Memory B cell (primary cell): Measurements from ENCODE around the gene SRRT.
"Not testable (repeated sequence)": the region's sequence is repeated elsewhere in the genome, so short reads cannot be mapped to it uniquely, and the experiment has no call there.

Source experiments
- ATAC-seq: fragments of 150-1000 bp; cut with Tn5 transposase; 2 replicates; pipeline ENCODE4 v1.10.0; 2021; ENCODE audit warnings: low read depth, mild to moderate bottlenecking, moderate library complexity
- DNase-seq, 2 donors: peaks; one replicate each; pipeline ENCODE4 v3.0.0; 2022; ENCODE audit warnings: low spot score in 2 of 2
- H3K27ac Mint-ChIP-seq: one replicate; pipeline ENCODE4 v1.8.0; 2022; ENCODE audit warnings: mild to moderate bottlenecking, moderate library complexity, mixed read lengths
- H3K27me3 Mint-ChIP-seq: one replicate; pipeline ENCODE4 v1.8.0; 2022; ENCODE audit warnings: mixed read lengths
- H3K36me3 Mint-ChIP-seq: one replicate; pipeline ENCODE4 v1.8.0; 2022; ENCODE audit warnings: mild to moderate bottlenecking, mixed read lengths
- H3K4me1 Mint-ChIP-seq: one replicate; pipeline ENCODE4 v1.8.0; 2022; ENCODE audit warnings: mixed read lengths
- H3K4me3 Mint-ChIP-seq: one replicate; pipeline ENCODE4 v1.8.0; 2022; ENCODE audit warnings: mild to moderate bottlenecking, moderate library complexity, mixed read lengths
- H3K9me3 Mint-ChIP-seq: one replicate; pipeline ENCODE4 v1.8.0; 2022; ENCODE audit warnings: mixed read lengths

Gene SRRT

DNA sequence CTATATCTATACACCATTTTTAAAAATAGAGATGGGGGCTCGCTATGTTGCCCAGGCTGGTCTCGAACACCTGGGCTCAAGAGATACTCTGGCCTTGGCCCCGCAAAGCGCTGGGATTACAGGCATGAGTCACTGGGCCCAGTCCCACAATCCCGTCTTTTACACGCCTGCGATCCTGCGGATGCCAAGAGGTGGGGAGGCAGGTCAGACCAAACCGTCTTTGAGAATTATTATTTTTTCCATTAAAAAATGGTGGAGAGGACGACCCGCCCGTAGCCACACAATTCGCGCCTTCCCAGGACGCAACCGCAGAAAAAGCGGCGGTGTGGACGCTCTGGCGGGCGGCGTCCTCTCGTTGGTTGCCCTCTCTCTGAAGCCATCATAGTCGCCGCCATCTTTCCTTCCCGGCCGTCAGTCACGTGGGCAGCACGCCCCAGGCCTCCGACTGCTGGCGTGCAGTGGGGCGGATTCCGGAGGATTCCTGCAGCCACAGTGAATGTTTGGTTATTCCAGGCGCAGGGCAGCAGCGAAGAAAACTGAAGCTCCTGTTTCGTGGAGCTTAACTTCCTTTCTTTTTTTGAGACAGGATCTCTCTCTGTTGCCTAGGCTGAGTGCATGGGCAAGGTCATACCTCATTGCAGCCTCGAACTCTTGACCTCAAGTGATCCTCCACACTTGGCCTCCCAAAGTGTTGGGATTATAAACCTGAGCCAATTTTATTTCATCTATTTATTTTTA lies 37.6 kb upstream of the SRRT start:
- peak; percentile 48 to 53 for DNase-seq
- ATAC-seq, result peak; percentile 100
- Mint-ChIP-seq H3K4me1 (peaks cover 5% of the 10 kb centered on the region), H3K9me3 (no peaks in the 10 kb centered on the region), H3K36me3 (peaks cover 2% of the 10 kb centered on the region), H3K4me3 (peak overlapping the region; percentile 83), H3K27ac (peak overlapping the region; percentile 45), H3K27me3 (no peaks in the 10 kb centered on the region)

DNA sequence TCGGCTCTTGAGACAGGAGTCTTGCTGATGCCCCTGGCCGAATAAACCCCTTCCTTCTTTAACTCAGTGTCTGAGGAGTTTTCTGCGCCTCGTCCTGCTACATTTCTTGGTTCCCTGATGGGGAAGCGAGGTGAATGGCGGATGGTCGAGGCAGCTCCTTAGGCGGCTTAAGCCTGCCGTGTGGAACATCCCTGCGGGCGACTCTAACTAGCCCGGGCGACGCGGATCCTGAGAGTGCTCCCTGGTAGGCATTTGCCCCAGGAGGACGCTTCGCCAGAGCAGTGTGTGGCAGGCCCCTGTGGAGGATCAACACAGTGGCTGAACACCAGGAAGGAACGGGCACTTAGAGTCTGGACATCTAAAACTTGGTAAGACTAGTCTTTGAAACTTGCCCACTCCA lies 35.5 kb upstream of the SRRT start:
- Mint-ChIP-seq H3K27me3 (no peaks in the 10 kb centered on the region), H3K4me3 (no peak overlapping the region), H3K4me1 (peaks cover 5% of the 10 kb centered on the region), H3K9me3 (no peaks in the 10 kb centered on the region), H3K36me3 (peaks cover 2% of the 10 kb centered on the region), H3K27ac (no peak overlapping the region)
- no peak for DNase-seq
- no peak for ATAC-seq

DNA sequence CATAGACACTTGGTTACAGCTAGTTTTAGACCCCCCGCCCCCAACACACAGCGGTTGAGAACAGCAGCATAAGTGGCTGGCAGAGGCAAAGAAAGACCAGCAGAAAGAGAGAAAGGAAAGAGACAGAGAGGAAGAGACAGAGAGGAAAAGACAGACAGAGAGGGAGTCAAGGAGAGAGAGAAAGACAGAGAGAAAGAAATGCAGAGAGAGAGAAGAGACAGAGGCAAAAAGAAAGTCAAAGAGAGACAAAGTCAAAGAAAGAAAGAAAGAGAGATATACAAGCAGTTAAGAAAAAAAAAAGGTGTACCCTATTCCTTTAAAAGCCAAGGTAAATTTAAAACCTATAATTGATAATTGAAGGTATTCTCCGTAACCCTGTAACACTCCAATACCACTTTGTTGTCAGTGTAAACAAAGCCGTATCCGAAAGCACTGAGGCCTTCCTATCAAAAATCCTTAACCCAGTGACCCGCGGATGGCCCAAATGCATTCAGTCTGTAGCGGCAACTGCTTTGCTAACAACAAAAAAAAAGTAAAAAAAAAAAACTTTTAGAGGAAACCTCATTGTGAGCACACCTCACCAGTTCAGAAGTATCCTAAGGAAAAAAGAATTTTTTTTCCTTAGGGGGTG lies 34.3 kb upstream of the SRRT start:
- no peaks in the 10 kb centered on the region for H3K27me3 Mint-ChIP-seq
- no peak for ATAC-seq

DNA sequence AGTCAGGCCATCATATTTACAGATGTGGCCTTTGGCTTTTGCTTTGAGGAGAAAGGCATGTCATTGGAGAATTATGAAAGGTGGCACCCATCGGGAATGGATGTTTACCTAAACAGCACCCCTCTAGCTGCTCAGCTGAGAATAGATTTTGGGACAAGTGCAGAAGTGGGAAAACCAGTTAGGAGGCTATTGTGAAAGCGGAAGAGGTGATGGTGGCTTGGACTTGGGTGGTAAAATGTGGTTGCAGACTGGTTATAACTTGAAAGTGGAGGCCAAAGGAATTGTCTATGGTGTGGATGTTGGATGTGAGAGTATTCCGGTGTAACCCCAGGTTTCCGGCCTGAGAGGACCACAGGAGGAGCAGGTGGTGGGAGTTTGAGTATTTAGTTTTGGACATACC lies 27.5 kb upstream of the SRRT start:
- Mint-ChIP-seq H3K4me3 (no peak overlapping the region), H3K36me3 (no peaks in the 10 kb centered on the region), H3K4me1 (peaks cover 3% of the 10 kb centered on the region), H3K9me3 (no peaks in the 10 kb centered on the region), H3K27ac (no peak overlapping the region), H3K27me3 (no peaks in the 10 kb centered on the region)
- ATAC-seq (no peak), DNase-seq (no peak)

More for the DNA sequence above, 34.3 kb upstream of the SRRT start:
- DNase-seq, result no peak
- no peaks in the 10 kb centered on the region for H3K9me3 Mint-ChIP-seq
- H3K36me3 Mint-ChIP-seq, result peaks cover 1% of the 10 kb centered on the region
- H3K27ac Mint-ChIP-seq, result no peak overlapping the region
- H3K4me3 Mint-ChIP-seq, result no peak overlapping the region
- peaks cover 4% of the 10 kb centered on the region for H3K4me1 Mint-ChIP-seq

DNA sequence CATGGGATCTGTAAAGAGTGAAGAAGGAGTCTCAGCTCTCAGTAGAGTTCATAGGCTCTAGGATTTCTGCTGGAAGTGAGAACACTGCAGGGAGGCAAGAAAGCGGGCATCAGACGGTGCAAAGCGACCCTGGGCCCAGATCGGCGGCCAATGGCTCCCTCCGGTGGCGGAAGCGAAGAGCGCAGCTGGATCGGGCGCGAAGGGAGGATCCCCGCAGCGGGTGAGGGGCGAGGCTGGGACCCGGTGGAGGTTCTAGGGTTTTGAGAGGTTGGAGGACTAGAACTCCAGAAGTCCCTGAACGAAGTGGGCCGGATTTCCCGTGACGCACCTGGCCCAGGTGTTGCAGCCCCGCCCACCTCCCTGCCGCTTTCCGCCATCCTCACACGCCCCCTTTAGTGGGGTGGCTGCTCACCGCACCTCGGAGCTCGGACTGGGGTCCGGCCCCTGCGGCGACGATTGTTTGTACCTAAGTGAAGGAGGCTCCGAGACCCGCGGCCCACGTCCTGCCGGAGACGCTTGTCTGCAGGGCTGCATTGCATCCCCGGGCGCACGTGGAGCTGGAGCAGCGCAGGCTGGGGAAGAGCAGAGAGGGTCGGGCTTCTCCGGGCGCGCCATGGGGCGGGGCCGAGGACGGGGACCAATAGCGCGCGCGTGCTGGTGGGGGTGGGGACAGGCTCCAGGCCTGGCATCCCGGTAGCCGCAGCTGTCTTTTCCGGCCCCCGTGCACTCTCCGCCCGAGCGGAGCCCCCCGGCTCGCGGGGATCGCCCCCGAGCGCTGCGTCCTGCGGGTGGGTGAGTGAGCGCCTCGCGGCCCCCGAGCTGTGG lies 22.6 kb upstream of the SRRT start, which contains the start of gene SLC12A9:
SLC12A9 (plus strand) TSS at position 666 of the 825 bp plus-strand sequence. CDS start 1,485 bp downstream, outside the sequence.
- ATAC-seq, result peak; percentile 86
- H3K4me3 Mint-ChIP-seq, result peak within 1 kb of the TSS; percentile 91

DNA sequence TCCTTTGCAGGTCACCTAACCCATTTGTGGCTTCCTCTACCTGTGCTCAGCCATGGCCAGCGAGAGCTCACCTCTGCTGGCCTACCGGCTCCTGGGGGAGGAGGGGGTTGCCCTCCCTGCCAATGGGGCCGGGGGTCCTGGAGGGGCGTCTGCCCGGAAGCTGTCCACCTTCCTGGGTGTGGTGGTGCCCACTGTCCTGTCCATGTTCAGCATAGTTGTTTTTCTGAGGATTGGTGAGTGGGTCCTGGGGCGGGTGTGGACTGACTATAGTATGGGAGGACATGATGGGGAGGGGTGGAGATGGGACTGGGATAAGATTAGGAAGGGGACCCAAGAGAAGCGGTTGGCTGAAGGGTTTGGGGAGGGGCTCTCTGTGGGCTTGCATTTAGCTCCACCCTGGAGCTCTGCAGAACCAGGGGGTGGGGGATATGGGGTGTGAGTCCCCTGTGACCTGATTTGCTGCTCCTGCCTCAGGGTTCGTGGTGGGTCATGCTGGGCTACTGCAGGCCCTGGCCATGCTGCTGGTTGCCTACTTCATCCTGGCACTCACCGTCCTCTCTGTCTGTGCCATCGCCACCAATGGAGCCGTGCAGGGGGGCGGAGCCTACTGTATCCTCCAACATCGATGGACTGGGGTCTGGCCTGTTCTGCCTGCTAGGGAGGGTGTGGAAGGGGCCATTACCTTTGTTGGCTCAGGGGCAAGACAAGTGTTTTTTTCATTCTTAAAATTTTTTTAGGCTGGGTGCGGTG lies 20.6 kb upstream of the SRRT start:
- Mint-ChIP-seq H3K36me3 (peaks cover 11% of the 10 kb centered on the region), H3K27ac (no peak overlapping the region)

More for the DNA sequence above, 22.6 kb upstream of the SRRT start, which contains the start of gene SLC12A9:
- no peaks in the 10 kb centered on the region for H3K9me3 Mint-ChIP-seq
- H3K36me3 Mint-ChIP-seq, result peaks cover 6% of the 10 kb centered on the region
- DNase-seq, result peak; percentile 80 to 91
- H3K27ac Mint-ChIP-seq, result peak within 1 kb of the TSS; percentile 77
- H3K27me3 Mint-ChIP-seq, result no peaks in the 10 kb centered on the region
- peaks cover 16% of the 10 kb centered on the region for H3K4me1 Mint-ChIP-seq

DNA sequence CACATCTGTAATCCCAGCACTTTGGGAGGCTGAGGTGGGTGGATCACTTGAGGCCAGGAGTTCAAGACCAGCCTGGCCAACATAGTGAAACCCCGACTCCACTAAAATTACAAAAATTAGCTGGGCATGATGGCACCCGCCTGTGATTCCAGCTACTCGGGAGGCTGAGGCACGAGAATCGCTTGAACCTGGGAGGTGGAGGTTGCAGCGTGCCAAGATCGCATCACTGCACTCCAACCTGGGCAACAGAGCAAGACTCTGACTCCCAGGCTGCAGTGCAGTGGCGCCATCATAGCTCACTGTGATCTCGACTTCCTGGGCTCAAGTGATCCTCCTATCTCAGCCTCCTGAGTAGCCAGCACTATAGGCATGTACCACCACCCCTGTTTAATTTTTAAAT lies 20.0 kb upstream of the SRRT start:
- not testable (repeated sequence) for H3K9me3 Mint-ChIP-seq, ATAC-seq, DNase-seq, H3K4me3 Mint-ChIP-seq, H3K27ac Mint-ChIP-seq, H3K27me3 Mint-ChIP-seq
- Mint-ChIP-seq H3K4me1 (peaks cover 18% of the 10 kb centered on the region), H3K36me3 (peaks cover 15% of the 10 kb centered on the region)

More for the DNA sequence above, 20.6 kb upstream of the SRRT start:
- Mint-ChIP-seq H3K27me3 (no peaks in the 10 kb centered on the region), H3K9me3 (no peaks in the 10 kb centered on the region), H3K4me1 (peaks cover 16% of the 10 kb centered on the region), H3K4me3 (peak overlapping the region; percentile 17)
- DNase-seq (no peak), ATAC-seq (no peak)

DNA sequence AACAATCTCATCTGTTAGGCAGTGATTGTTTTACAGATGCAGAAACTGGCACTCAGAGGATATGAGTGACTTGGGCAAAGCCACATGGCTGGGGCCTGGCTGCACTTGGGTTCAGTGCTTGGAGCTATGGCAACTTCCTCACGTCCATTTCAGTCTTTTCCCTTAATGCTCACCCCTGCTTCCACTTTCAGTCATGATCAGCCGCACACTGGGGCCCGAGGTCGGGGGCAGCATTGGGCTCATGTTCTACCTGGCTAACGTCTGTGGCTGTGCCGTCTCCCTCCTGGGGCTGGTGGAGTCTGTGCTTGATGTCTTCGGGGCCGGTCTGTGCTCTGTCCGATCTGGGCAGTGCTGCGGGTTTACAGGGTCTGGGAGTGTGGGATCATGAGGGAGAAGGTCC lies 19.4 kb upstream of the SRRT start:
- H3K27me3 Mint-ChIP-seq, result no peaks in the 10 kb centered on the region
- ATAC-seq (no peak), DNase-seq (no peak)
- H3K4me1 Mint-ChIP-seq, result peaks cover 18% of the 10 kb centered on the region
- H3K4me3 Mint-ChIP-seq, result no peak overlapping the region
- H3K27ac Mint-ChIP-seq, result no peak overlapping the region
- H3K36me3 Mint-ChIP-seq, result peaks cover 19% of the 10 kb centered on the region
- no peaks in the 10 kb centered on the region for H3K9me3 Mint-ChIP-seq

DNA sequence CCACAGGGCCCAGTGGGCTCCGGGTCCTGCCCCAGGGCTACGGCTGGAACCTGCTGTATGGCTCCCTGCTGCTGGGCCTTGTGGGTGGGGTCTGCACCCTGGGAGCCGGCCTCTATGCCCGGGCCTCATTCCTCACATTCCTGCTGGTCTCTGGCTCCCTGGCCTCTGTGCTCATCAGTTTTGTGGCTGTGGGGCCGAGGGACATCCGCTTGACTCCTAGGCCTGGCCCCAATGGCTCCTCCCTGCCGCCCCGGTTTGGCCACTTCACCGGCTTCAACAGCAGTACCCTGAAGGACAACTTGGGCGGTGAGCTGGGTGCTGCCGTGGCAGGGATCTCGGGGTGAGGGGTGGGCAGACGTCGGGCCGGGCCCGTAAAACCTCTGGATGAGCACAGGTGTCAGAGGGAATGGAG lies 18.0 kb upstream of the SRRT start:
- Mint-ChIP-seq H3K27me3 (no peaks in the 10 kb centered on the region), H3K27ac (peak overlapping the region; percentile 32), H3K36me3 (peaks cover 23% of the 10 kb centered on the region), H3K9me3 (no peaks in the 10 kb centered on the region), H3K4me1 (peaks cover 18% of the 10 kb centered on the region), H3K4me3 (no peak overlapping the region)
- no peak for ATAC-seq
- DNase-seq, result no peak

DNA sequence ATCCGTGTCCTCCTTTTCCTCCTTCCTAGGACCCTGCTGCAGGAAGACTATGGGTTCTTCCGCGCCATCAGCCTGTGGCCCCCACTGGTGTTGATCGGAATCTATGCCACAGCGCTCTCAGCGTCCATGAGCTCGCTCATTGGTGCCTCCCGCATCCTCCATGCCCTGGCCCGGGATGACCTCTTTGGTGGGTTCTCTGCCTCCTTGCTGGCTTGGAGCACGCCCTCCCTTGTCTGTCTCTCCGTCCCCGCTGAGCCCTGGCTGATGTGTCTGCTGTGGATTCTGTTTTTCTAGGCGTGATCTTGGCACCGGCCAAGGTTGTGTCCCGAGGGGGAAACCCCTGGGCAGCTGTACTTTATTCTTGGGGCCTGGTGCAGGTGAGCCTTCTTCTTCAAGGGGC lies 15.0 kb upstream of the SRRT start:
- DNase-seq (no peak), ATAC-seq (no peak)
- H3K4me3 Mint-ChIP-seq, result no peak overlapping the region
- peaks cover 36% of the 10 kb centered on the region for H3K36me3 Mint-ChIP-seq
- H3K27ac Mint-ChIP-seq, result peak overlapping the region; percentile 10
- no peaks in the 10 kb centered on the region for H3K27me3 Mint-ChIP-seq
- peaks cover 9% of the 10 kb centered on the region for H3K4me1 Mint-ChIP-seq
- no peaks in the 10 kb centered on the region for H3K9me3 Mint-ChIP-seq

DNA sequence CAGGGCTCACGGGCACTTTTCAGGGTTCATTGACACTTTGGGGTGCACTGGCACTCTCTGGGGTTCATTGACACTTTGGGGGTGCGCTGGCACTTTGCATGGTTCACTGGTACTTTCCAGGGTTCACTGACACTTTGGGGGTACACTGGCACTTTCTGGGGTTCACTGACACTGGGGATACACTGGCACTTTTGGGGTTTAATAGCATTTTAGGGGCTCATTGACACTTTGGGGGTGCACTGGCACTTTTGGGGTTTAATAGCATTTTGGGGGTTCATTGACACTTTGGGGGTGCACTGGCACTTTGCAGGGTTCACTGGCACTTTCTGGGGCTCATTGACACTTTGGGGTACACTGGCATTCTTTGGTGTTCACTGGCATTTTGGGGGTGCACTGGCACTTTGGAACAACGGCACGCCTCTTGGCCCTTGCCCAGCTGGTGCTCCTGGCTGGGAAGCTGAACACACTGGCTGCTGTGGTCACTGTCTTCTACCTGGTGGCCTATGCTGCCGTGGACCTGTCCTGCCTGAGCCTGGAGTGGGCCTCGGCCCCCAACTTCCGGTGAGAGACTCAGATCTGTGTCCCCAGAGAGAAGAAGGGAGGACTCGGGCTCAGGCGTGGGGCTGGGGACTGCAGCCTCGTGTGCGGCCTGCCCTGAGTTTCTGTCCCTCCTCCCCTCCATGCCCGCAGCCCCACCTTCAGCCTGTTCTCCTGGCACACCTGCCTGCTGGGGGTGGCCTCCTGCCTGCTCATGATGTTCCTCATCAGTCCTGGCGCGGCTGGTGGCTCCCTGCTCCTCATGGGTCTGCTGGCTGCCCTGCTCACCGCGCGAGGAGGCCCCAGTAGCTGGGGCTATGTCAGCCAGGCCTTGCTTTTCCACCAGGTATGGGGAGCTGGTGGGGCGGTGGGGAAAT lies 13.9 kb upstream of the SRRT start:
- H3K36me3 Mint-ChIP-seq, result peaks cover 33% of the 10 kb centered on the region
- no peak for ATAC-seq

DNA sequence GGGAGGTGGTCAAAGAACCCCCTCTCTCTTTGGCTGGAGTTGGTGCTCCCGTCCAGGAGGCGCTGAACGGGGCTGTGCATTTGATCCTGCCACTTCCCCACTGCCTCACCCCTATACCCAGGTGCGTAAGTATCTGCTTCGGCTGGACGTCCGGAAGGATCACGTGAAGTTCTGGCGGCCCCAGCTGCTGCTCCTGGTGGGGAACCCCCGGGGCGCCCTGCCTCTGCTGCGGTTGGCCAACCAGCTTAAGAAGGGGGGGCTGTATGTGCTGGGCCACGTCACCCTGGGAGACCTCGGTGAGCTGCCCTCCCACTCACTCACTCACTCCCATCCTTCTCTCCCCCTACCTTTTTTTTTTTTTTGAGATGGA lies 13.3 kb upstream of the SRRT start:
- no peak overlapping the region for H3K27ac Mint-ChIP-seq
- H3K9me3 Mint-ChIP-seq, result no peaks in the 10 kb centered on the region
- ATAC-seq (no peak), DNase-seq (no peak)
- H3K4me1 Mint-ChIP-seq, result peaks cover 4% of the 10 kb centered on the region
- H3K36me3 Mint-ChIP-seq, result peaks cover 33% of the 10 kb centered on the region
- no peak overlapping the region for H3K4me3 Mint-ChIP-seq
- no peaks in the 10 kb centered on the region for H3K27me3 Mint-ChIP-seq

More for the DNA sequence above, 13.9 kb upstream of the SRRT start:
- Mint-ChIP-seq H3K4me3 (no peak overlapping the region), H3K27me3 (no peaks in the 10 kb centered on the region), H3K27ac (peak overlapping the region; percentile 10), H3K9me3 (no peaks in the 10 kb centered on the region), H3K4me1 (peaks cover 4% of the 10 kb centered on the region)
- no peak for DNase-seq
